ENCODE results near the gene GLB1L. TPM values are rescaled to one million over a fixed set of nuclear protein-coding genes. Genes with fewer than 3 reads are reported as not detected.

Gene GLB1L
- total RNA-seq, 2 donors from 2014 or later, result 4.7 to 4.9 TPM

DNA sequence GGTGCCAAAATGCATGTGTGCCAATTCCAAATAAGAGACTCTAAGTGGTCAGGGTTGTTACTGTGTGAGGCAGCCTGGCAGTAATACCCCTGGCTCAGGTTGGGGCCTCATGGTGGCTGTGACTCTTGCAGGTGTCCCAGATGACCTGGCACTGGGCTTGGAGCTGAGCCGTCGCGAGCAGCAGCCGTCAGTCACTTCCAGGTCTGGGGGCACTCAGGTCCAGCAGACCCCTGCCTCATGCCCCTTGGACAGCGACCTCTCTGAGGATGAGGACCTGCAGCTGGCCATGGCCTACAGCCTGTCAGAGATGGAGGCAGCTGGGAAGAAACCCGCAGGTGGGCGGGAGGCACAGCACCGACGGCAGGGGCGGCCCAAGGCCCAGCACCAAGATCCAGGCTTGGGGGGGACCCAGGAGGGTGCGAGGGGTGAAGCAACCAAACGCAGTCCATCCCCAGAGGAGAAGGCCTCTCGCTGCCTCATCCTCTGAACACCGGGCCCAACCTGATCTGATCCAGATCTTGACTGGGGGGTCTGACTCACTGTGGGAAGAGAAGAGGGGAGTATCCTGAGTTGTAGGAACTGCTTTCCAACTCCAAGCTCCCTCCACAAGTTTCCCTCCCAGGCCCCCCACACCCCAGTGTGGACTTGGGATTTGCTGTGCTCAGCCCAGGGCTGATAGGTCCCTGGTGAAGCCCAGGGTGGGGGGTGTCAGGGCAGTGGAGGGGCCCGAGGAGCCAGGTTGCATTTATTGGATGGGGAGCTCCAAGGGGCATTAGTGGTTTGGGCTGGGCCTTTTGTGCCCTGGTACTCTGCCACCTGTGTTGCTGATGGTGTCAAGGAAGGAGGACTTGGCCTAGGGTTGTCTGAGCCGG is 39.5 kb upstream of the GLB1L start:
- intact Hi-C loops (cut with DNase I), result no loop called here
- no peak for ATAC-seq
- no peak for DNase-seq

DNA sequence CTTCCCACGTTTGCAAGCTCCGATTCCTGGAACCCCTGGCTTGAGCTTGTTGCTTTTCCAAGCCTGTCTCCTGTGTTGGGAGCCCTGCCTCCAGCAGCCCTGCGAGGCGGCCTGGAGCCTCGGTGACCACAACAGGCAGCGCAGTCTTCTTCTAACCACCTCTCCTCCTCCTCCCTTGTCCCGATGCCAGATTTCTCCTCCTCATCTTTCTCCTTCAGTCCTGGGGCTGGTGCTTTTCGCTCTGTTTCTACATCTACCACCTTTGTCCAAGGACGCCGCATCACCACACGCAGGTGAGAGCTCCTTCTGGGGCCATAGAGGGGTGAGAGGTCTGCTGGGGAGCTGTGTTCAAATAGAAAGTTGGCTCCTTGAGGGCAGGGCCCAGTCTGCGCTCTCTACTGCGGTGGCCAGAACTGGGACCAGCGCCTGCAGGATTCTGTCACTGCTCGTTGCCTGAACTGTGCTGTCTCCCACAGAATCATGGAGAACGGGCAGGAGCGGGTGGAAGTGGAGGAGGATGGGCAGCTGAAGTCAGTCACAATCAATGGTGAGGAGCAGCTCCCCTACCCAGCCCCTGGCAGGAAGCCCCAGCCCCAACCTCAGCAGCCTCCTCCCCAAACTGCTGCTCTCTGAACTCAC is 37.8 kb upstream of the GLB1L start:
- intact Hi-C loops (cut with DNase I), result no loop called here
- no peak for DNase-seq
- ATAC-seq, result no peak

DNA sequence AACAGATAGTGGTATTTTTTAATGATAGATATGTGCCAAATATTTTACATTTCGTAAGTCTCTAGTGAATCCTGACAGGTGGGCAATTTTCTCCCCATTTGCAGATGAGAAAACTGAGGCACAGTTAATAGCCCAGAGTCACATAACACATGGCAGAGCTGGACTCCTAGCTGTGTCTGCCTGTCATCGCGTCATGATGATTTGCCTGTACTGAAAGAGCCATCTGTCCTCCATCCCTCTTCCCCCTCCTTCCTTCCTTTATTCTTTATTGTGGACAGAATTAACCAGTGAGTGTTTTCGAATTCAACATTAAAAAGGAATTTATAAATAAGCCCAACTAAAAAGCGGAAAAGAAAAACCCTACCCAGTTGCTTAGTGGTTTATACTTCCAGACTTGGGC is 37.1 kb upstream of the GLB1L start:
- intact Hi-C loops (cut with DNase I), result no loop called here
- DNase-seq, result no peak
- ATAC-seq, result no peak

DNA sequence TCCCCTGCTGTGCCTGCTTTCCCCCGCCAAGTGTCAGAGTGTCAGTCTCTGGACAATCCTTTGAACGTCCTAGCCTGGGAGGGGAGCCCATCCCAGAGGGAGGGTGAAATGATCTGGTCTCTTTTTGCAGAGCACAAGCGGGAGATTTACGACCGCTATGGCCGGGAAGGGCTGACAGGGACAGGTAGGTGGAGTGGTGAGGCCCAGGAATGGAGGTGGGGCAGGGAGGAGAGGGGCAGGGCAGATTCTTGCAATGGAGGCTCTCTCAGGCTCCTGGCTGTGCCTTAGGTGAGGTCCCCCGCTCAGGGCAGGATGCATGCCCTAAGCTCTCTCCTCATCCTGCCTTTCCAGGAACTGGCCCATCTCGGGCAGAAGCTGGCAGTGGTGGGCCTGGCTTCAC is 36.3 kb upstream of the GLB1L start:
- DNase-seq (no peak), ATAC-seq (no peak)
- intact Hi-C loops (cut with DNase I), result no loop called here

DNA sequence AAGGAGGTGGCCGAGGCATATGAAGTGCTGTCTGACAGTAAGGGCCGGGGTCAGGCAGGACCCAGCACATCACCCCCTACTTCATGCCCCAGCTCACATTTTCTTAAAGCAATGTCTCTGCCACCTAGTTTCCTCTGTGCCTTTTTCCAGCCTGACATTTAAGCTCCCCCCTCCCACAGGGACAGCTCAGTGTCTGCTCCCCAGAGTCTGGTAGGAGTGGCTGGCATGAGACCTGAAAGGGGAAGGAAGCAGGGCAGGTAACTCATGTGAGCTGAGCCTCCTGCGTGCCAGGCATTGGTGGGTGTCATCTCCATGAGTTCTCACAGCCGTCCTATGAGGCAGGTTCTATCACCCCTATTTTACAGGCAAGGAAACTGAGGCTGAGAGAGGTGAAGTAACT is 35.4 kb upstream of the GLB1L start:
- intact Hi-C loops (cut with DNase I), result no loop called here
- DNase-seq, result no peak
- no peak for ATAC-seq

DNA sequence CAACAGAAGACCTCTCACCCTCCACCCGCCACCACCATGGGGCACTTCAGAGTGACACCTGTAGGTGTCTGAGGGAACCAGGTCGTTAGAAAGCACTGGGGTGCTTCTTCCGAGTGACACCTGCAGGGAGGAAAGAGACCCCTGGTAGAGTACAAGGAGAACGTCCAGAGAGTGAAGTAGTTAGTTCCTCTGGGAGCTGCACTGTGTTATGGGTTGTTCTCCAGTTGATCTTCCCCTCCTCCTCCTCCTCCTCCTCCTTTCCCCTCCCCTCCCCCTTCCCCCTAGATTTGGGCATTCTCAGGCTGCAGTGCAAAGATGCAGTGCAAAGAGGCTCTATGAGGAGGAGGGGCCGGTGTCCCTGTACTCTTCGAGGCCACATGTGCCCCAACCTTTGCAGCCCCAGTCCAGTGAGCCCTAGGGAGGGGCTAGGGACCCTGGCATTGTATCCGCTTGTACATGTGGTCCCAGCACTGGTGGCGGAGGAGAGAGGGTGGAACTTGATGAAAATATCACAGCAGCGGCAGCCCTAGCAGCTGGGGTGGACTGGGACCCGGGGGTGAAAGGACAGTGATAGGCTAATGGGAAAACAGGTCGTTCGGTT is 34.8 kb upstream of the GLB1L start:
- ATAC-seq (no peak), DNase-seq (no peak)
- intact Hi-C loops (cut with DNase I), result loop anchor here in 1 of 2 donors (2.0 kb wide), 1 partner anchor 15 kb away; no protein-coding TSS in a partner anchor

DNA sequence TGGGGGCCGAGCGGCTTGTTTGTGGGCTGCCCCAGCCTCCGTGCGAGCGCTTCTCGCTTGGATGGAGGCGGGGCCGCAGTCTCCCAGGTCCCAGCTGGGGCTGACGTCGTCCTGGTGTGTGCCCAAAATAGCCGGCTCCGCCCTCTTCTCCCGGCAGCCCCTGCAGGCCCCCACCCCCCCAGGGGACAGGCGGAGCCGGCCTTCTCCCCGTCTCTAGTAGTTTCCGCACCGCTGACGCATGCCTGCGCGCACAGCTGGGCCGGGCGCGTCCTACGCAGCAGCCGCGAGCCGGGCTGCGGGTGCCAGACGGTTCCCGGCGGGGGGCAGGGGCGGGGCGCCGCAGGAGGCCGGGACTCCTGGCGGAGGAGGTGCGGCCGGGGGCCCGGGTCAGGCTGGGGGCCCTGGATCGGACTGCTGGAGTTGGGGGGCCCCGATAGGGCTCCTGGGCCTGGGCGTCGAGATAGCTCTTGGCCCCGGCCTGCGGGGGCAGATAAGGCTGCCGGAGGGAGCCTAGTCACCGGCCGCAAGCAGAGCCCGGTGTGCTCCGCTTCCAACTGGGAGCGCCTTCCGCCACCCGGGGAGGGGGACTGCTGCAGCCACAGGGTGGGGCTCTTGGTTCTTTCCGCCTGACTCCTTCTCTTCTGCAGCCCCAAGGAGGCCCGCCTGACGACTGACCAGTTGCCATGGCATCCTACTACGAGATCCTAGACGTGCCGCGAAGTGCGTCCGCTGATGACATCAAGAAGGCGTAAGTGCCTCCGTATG is 34.1 kb upstream of the GLB1L start, which contains the start of gene DNAJB2:
TSS of gene DNAJB2 (plus strand) at position 216 of the 765 bp plus-strand sequence. CDS start at position 684, 468 bp downstream.
- DNase-seq (peak; percentile 99), ATAC-seq (peak; percentile 95 to 98)
- intact Hi-C loops (cut with DNase I), result loop anchor here in 1 of 2 donors (2.0 kb wide), 1 partner anchor 15 kb away; no protein-coding TSS in a partner anchor

DNA sequence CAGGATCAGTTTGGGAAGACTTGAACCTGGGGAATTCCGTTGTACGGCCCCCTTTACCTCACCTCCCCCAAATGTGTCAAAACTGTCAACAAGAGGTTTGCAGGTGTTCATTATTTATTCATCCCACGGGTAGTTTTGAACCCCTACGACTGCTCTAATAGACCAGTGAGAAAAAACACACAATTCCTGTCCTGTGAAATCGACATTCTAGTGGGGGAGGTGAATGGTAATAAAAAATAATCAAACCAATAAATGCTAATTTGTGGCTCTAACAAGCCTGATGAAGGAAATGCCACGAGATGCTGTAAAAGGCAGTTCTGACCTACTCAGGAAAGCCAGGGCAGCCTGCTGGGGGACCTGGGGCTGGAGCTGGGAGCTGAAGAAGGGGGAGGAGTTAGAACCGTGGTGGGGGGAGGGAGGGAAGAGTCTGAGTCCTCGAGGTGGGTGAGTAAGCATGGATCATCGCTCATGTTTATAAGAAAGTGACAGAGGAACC is 33.5 kb upstream of the GLB1L start:
- intact Hi-C loops (cut with DNase I), result loop anchor here in 1 of 2 donors (2.0 kb wide), 1 partner anchor 16 kb away; no protein-coding TSS in a partner anchor
- no peak for ATAC-seq

DNA sequence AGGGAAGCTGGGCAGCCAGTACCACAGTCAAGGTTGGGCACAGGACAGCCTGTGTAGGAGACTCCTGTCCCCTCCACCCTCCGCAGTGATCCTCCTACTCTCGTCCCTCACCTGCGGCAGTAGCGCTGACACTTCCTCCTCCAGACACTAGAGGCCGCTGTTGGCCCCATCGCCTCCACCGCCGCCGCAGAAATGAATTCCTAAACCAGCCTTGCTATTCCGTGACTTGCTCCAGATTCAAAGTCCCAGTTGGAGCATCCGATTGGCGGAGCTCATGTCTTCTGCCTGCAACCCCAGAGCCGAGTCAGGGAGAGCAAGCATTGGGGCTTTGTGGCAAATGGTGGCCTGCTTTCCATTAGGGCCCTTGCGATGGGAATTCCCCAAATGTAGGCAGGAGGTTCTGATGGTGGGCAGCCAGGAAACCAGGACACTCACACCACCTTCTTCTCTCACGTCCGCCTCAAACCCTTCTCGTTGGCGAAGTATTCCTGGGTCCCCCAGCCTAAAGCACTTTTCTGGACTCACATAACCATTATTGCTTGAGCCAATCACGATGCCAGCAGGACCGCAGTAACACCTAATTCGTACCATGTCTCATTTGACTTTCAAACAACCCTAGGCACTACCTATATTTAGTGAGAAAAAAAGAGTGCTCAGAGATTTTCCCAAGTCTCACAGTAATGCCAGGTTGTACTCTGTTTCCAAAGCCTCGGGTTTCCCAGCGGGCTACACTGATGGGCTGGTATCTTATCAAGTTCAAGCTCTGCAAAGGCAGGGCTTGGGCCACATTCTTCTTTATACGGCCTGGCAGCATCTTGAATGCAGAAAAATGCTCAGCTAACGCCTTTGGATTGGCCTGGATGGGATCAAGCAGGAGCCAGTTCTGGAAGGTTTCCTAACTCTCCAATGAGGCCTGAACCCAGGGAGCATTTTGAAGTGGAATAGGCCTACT is 32.7 kb upstream of the GLB1L start:
- peak; percentile 6 to 9 for ATAC-seq
- intact Hi-C loops (cut with DNase I), result loop anchor here in 1 of 2 donors (2.0 kb wide), 1 partner anchor 17 kb away; no protein-coding TSS in a partner anchor

More for the DNA sequence above, 33.5 kb upstream of the GLB1L start:
- DNase-seq, result no peak

DNA sequence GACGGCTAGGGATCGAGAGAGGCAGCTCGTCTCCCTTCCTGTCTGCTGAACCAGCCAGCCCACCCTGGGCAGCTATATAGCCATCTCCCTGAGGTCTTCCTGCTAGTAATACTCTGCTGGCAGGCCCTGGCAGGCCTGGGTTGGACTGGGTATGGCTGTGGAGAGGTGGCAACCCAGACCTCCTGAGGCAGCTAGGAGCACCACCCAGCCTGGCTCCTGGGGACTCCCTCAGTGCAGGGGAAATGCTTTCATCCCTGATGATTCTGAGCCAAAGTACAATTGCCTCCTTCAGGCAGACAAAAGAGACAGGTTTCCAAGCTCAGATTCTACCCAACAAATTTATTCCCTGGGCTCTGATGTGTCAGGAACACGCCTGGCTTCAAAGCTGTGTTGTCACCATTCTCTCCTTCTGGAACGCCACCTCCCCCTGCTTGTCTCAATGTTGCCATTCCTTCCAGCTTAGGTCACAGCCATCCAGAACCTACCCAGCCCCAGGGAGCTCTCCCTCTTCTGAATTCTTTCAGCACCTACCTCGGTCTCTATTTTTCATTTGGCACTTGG is 29.2 kb upstream of the GLB1L start:
- DNase-seq (no peak), ATAC-seq (peak in 1 of 2 donors; percentile 3)
- intact Hi-C loops (cut with DNase I), result no loop called here

More for the DNA sequence above, 32.7 kb upstream of the GLB1L start:
- peak; percentile 76 for DNase-seq

DNA sequence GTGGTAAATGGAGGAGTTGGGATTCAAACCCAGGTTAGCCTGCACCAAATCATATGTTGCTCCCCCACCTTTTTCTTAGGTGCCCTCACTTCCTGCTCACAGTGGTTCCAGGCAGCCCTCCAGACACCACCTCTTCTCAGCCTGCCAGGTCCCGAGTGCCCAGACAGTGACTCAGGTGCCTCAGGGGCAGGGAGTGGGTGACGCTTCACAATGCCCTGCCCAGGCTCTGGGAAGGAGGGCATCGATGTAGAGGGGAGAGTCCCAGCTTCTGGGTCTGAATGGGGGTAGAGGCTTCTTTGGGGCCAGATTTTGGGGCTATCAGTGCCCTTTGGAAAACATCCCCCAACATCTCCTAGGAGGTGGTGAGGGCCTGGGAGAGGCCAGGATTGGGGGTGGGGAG is 28.7 kb upstream of the GLB1L start:
- intact Hi-C loops (cut with DNase I), result no loop called here
- ATAC-seq (peak in 1 of 2 donors; percentile 31), DNase-seq (no peak)

DNA sequence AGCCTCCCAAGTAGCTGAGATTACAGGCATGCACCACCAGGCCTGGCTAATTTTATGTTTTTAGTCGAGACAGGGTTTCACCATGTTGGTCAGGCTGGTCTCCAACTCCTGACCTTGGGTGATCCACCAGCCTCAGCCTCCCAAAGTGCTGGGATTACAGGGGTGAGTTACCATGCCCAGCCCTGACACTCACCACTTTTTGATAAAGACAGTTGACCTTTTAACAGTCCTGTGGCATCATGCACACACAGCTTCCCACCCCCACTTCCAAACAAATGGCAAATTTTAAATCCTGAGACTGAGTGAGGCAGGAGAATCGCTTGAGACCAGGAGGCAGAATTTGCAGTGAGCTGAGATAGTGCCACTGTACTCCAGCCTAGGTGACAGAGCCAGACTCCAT is 27.8 kb upstream of the GLB1L start:
- DNase-seq, result no peak
- intact Hi-C loops (cut with DNase I), result no loop called here
- peak in 1 of 2 donors; percentile 29 for ATAC-seq

DNA sequence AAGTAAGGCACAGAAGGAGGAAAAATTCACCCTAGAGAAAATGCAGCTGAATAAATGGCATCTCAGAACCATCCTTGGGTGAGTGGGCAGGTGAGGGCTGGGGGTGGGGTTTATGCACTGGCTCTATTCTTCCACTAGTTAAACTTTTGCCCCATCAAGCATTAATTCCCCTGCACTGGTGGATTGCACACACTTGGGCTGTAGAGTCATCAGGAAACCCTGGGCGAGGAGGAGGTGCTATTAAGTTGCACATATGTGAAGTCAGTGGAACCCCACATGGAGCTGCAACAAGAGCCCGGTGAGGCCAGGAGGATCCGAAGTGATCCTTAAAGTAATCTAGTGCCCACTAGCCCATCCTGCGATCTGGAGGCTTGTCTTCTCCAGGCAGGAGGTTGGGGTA is 27.1 kb upstream of the GLB1L start:
- DNase-seq (no peak), ATAC-seq (no peak)
- intact Hi-C loops (cut with DNase I), result no loop called here

DNA sequence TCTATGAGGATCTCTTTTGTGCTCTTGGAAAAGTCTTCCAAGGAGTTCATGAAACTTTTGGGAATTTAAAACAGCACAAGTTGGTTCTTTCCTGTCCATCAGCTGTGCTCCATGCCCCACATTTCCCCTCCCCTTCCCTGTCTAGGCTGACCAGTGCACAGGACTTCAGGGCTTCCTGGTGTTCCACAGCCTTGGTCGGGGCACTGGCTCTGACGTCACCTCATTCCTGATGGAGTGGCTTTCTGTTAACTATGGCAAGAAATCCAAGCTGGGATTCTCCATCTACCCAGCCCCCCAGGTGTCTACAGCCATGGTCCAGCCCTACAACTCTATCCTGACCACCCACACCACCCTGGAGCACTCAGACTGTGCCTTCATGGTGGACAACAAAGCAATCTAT is 25.8 kb upstream of the GLB1L start:
- intact Hi-C loops (cut with DNase I), result no loop called here
- ATAC-seq (no peak), DNase-seq (no peak)

DNA sequence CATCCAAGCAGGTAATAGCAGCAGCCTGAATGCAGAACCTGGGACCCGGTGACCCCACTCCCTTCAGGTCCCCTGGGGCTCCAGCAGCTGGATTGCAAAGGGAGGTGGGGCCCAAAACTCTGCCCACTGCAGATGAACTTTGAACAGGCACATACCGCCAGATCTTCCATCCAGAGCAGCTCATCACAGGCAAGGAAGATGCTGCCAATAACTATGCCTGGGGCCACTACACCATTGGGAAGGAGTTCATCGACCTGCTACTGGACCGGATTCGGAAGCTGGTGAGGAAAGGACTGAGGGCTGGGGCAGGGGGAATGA is 24.8 kb upstream of the GLB1L start:
- DNase-seq (no peak), ATAC-seq (no peak)
- intact Hi-C loops (cut with DNase I), result no loop called here

DNA sequence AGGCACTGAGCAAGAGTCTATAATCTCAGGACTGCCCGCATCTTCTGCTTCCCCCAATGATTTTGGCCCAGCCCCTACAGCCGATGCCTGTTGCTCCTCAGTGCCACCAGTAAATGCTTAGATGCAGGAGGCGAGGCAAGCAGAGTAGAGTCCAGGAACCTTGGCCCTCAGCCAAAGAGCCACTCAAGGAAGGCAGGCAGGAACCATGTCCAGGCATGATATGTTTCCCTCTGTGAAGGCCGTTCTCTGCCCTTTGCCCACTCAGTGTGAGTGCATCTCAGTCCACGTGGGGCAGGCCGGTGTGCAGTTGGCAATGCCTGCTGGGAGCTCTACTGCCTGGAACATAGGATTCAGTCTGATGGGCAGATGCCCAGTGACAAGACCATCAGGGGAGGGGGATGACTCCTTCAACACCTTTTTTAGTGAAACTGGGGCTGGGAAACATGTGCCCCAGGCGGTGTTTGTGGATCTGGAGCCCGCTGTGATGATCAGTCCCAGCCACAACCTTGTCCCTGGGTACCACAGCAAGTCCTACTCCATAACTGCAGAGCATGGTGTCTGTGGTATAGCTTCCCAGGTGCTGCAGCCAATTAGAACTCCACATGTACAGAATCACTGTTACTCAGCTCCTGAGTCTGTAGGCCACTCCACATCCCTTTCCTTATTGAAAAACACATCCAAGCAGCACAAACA is 24.3 kb upstream of the GLB1L start:
- DNase-seq (no peak), ATAC-seq (peak; percentile 40 to 69)
- intact Hi-C loops (cut with DNase I), result no loop called here

DNA sequence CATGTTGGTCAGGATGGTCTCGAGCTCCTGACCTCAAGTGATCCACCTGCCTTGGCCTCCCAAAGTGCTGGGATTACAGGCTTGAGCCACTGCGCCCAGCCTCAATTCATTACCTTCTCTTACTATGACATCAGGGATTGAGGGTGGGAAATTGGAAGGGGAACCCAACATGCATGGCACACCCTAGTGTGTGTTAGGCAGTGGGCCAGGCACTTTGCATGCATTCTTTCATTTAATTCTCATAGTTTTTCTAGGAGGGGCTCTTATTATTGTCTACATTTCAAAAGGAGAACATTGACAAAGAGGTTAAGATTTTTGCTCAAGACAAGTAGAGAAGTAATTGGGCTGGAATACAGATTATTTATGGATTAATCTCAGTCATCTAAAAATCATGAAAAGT is 23.1 kb upstream of the GLB1L start:
- intact Hi-C loops (cut with DNase I), result no loop called here
- no peak for ATAC-seq
- no peak for DNase-seq
